Measurements from ENCODE around the gene ABCA13.

Gene ABCA13

DNA sequence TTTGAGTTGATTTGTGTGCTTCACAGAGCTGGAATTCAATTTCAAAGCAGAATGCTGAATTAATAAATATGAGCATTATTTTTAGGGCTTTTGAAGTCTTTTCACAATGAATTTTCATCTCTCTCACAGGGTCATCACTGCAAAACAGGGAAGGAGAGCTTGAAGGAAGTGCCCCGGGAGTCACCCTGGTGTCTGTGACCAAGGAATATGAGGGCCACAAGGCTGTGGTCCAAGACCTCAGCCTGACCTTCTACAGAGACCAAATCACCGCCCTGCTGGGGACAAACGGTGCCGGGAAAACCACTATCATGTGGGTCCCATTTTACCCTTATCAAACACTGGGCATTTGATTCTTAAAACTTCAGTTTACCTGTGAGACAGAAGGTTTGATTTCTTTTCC lies 217.7 kb downstream of the ABCA13 start:
- DNase-seq: no peak

- no peak for DNase-seq
Measured at GRCh38 chr7:48389977-48390376, 218.7 kb downstream of the ABCA13 start.

DNA sequence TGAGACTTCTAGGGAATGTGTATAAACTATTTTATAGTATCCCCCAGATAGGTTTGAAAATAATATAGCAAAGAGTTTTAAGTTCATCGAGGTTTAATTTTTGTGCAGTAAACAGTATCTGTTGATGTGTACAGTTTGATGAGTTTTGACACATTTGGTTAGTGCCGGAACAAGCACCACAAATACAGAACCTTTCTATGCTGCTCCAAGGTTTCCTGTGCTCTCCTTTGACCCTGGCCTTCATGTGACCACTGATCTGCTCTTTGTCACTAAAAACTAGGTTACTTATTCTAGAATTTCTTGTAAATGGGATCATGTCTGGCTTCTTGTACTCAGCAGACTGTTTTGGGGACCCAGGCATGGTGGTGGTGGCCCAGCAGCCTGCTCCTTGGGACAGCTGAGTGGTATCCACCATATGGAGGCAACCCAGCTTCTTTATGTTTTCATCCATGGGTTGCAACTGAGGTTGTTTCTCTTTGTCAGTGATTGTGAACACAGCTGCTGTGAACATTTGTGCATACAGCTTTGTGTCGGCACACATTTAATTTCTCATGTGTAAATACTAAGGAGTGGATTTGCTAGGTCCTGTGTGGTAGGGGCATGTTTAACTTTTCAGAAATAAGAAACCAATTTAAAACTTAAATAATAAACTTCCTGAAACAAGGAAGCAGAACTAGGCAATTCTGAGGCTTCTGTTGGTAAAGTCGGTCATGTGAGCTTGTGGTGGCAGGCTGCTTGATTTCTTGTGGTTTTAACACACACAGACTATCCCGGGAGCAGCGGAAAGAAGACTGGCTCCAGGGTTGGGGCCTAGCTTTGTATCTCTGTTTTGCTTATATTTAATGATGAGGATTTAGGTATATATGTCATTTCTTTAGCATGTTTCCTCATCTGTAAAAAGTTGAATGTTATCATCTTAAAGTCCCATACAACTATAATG lies 219.4 kb downstream of the ABCA13 start:
- peak; percentile 9 for DNase-seq

GRCh38 chr7:48398191-48398590 lies 226.9 kb downstream of the ABCA13 start:
- DNase-seq: peak; percentile 72

DNA sequence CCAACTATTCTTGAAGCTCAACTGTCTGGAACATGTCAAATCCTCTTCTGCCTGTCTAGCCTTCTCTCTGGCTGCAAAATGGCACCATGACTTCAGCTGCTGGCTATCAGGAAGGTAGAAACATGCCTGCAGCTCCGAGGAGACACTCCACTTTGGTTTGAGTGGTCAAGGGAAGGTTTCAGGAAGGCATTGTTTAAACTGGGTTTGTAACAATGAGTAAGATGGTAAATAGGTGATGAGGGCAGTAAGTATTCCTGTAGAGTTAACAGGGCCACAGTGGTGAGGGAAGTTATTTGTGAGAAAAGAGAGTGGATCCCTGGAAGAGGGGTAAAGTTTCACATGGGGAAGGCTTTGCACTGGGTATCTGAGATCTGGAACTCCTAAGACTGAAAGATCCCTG lies 231.5 kb downstream of the ABCA13 start:
- DNase-seq: no peak

GRCh38 chr7:48408731-48409130 lies 237.5 kb downstream of the ABCA13 start:
- DNase-seq: no peak

DNA sequence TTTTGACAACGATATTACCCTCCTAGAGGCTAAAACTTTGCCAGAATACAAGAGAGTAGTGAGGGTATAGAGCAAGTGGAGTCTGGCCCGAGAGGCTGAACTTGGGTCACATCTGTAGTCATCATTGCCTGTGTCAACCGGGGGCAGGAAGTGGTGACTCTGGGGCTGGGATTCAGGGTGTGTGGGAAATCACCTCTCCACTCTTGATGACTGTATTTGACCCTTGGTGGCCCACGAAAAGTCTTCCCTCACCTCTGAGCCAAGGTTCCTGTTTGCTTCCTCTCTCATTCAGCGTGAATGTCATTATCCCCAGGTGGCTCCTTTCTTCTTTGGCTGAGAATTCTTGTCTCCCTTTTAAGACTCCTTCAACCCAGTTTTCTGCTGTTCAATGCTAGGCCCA lies 240.4 kb downstream of the ABCA13 start:
- DNase-seq: no peak

DNA sequence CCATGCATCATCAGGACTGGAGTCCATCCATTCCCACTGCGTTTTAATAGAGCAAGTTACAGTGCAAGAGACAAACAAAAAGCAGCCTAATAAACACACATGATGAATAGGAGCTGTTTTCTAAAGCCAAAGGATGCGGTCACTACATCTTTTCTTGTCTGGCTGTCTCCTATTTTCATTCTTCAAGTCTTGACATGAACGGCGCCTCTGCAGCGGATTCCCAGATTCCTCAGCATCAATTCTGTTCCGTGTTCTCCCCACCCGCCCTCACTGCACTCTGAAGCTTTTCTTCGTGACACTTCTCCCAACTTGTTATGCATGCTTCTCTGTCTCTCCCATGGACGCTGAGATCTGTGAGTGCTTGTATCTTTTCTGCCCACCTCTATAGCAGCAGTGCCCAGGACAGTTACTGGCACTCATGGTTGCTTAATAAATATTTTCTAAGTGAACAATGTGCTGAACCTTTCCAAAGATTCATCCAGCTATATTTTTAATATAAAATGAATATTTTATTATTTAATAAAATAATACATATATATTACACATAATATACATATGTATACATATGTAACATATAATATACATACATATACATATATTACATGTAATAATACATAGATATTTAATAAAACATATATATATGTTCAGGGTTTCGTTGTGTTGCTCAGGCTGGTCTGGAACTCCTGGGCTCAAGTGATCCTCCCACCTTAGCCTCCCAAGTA lies 242.9 kb downstream of the ABCA13 start:
- DNase-seq: no peak

GRCh38 chr7:48416327-48416908 lies 245.2 kb downstream of the ABCA13 start:
- DNase-seq: no peak

DNA sequence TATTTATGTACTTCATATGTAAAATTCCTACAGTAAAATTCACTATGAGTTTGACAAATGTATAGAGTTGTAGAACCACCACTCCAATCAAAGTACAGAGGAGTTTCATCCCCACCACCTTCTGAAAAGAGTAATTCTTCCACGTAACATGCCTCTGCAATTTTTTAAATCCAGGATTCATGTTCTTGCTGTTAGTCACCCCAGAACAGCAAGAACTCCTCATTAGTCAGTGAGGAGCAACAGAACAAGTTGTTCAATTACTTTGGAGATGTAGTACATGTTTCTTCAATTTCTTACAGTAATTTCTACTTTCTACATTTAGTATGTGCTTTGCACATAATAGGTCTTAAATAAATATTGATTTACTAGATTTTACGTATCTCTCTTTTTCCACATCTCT lies 248.1 kb downstream of the ABCA13 start:
- no peak for DNase-seq

- no peak for DNase-seq
Measured at GRCh38 chr7:48420206-48420605, 248.9 kb downstream of the ABCA13 start.

GRCh38 chr7:48421357-48421756 lies 250.1 kb downstream of the ABCA13 start:
- DNase-seq: no peak

- peak; percentile 53 for DNase-seq
Measured at GRCh38 chr7:48424731-48425130, 253.5 kb downstream of the ABCA13 start.

- DNase-seq: no peak
Measured at GRCh38 chr7:48426331-48426965, 255.2 kb downstream of the ABCA13 start.

GRCh38 chr7:48426966-48427555 lies 255.8 kb downstream of the ABCA13 start:
- peak; percentile 61 for DNase-seq

DNA sequence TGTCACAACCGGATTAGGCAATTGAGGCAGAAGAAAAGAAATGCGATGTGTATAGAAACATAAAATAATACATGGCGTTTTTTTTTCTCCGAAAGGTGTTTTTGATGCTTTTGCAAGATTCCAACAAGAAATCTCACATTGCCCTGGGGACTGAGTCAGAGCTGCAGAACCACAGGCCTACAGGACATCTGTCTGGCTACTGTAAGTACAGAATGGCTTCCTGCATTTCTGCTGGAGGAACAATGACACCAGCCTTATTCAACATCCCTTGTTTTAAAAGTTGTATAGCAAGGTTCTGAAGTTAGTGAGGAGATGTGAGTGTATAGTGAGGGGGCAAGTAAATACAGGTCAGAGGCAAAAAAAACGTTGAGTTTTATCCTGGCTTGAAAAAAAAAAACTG lies 256.4 kb downstream of the ABCA13 start:
- no peak for DNase-seq

- DNase-seq: no peak
Measured at GRCh38 chr7:48428091-48428684, 256.9 kb downstream of the ABCA13 start.

- DNase-seq: no peak
Measured at GRCh38 chr7:48429117-48429516, 257.9 kb downstream of the ABCA13 start.

GRCh38 chr7:48438206-48438605 lies 266.9 kb downstream of the ABCA13 start:
- peak; percentile 50 for DNase-seq

DNA sequence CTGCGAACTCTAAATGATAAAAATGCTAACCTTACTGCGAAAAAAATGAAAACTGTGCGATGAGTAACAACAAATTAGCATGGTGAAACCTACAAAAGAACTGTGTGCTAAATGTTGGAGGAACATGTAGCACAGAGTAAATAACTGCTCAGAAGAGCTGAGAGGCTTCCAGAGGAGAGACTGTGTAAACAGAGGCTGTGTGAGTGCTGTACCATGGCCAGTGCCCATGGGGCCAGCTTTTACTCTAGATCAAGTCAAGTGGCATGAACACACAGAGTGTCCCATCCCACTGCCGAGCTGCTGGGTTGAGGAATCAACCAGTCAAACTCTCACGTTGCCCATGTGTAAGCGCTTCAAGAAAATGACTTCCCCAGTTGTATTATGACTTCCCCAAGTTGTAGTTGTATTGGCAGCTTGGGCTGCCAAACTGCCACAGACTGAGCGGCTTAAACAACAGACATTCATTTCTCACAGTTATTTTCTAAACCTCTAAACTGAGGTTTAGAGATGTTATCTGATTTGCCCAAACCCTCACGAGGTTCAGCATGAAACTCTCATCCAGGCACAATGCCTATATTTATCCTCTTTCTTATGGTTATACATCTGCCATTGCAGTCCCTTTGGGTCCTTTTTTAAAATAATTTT lies 270.7 kb downstream of the ABCA13 start:
- DNase-seq: no peak

GRCh38 chr7:48443051-48443450 lies 271.8 kb downstream of the ABCA13 start:
- DNase-seq: no peak

DNA sequence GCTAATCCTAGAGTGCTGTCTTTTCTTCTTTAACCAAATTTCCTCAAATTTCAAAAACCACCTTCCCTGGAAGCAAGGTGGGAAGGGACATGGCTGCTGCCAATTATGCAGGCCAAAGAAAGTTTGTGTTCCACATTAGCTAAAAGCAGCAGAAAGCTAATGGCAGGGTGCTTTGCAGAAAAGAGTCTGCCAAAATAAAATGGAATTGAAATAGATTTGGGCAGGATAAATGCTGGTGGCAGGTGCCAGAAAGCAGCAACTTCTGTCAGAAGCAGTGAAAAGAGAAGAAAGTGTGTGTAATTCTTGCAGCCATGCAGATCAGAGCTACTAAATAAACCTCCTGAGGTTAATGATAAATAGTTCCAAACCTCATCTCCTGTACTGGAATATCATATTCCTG lies 275.5 kb downstream of the ABCA13 start:
- DNase-seq: no peak
